GM12878 (cell line): Measurements from ENCODE around the gene RHBDD1. TPM values are rescaled to one million over a fixed set of nuclear protein-coding genes. Genes with fewer than 3 reads are reported as not detected.

Experiments
- BACH1 ChIP-seq: fragments of 450-650 bp; IDR thresholded peaks from 2 replicates; pipeline ENCODE4 v1.6.1; 2017; ENCODE audit warnings: mild to moderate bottlenecking, borderline replicate concordance
- BCL3 ChIP-seq: IDR thresholded peaks from 2 replicates; pipeline ENCODE4 v1.6.1; 2011; ENCODE audit warnings: borderline replicate concordance, low read depth, mild to moderate bottlenecking, moderate library complexity, low read length; ENCODE audit not compliant: insufficient read depth, poor library complexity, severe bottlenecking
- CBX3 ChIP-seq: fragments of 200-600 bp; sonication (generic); IDR thresholded peaks from 2 replicates; pipeline ENCODE4 v1.6.1; 2016; ENCODE audit warnings: low read depth, borderline replicate concordance
- CEBPB ChIP-seq, 2 experiments: fragments of 150-350 bp in 1 of 2; IDR thresholded peaks; 2 replicates each; pipeline ENCODE4 v1.6.1; 2012 to 2014; ENCODE audit warnings: low read depth in 2 of 2, low read length in 2 of 2, borderline replicate concordance in 1 of 2, inconsistent platforms in 1 of 2
- CHD2 ChIP-seq: IDR thresholded peaks from 2 replicates; pipeline ENCODE4 v1.6.1; 2011; ENCODE audit warnings: low read depth, low read length, improper control_type of control experiment, borderline replicate concordance
- FOXK2 ChIP-seq: fragments of 450-650 bp; IDR thresholded peaks from 2 replicates; pipeline ENCODE4 v1.6.1; 2017; ENCODE audit warnings: mild to moderate bottlenecking, moderate library complexity
- GATAD2B ChIP-seq: fragments of 450-650 bp; conservative IDR thresholded peaks from 2 replicates; pipeline ENCODE4 v1.6.1; 2017; ENCODE audit warnings: low read depth, mild to moderate bottlenecking, moderate library complexity
- HDAC6 ChIP-seq: fragments of 200-600 bp; sonication (generic); IDR thresholded peaks from one replicate; pipeline ENCODE4 v1.8.0; 2017; ENCODE audit warnings: antibody characterized with exemption; ENCODE audit not compliant: unreplicated experiment
- KAT2A ChIP-seq: conservative IDR thresholded peaks from 2 replicates; pipeline ENCODE4 v1.6.1; 2011; ENCODE audit warnings: low read depth, low read length; ENCODE audit not compliant: control insufficient read depth
- RB1 ChIP-seq: fragments of 450-650 bp; formaldehyde crosslinking; IDR thresholded peaks from 2 replicates; pipeline ENCODE4 v1.6.1; 2017; ENCODE audit warnings: mild to moderate bottlenecking, borderline replicate concordance
- RBBP5 ChIP-seq: fragments of 200-600 bp; sonication (generic); conservative IDR thresholded peaks from 2 replicates; pipeline ENCODE4 v1.6.1; 2016
- RFX5 ChIP-seq: IDR thresholded peaks from 2 replicates; pipeline ENCODE4 v1.6.1; 2011; ENCODE audit warnings: low read depth, low read length, improper control_type of control experiment
- SP1 ChIP-seq: IDR thresholded peaks from one replicate; pipeline ENCODE4 v1.6.1; 2011; ENCODE audit warnings: low read depth, low read length
- ZBTB4 ChIP-seq: fragments of 450-650 bp; formaldehyde crosslinking; IDR thresholded peaks from 2 replicates; pipeline ENCODE4 v1.4.0; 2022; ENCODE audit warnings: mild to moderate bottlenecking, moderate library complexity
- polyA plus RNA-seq, 11 experiments: library from polyadenylated mRNA; depleted of rRNA in 4 of 11; unstranded in 6 of 11; stranded (reverse) in 5 of 11; fragments of >200 nt; fragmentation: Nextera tagmentation in 4 of 11; fragmentation: Illumina TruSeq in 1 of 11; extraction: Ambion mirVana in 4 of 11; extraction: Trizol in 1 of 11; gene quantifications; 1 replicate in 1 of 11; 2 replicates in 10 of 11; pipeline versions ENCODE4 v1.2.1 to v1.2.3, GENCODE V29; 2011 to 2016; ENCODE audit warnings: inconsistent platforms in 2 of 11, missing spikeins in 2 of 11, low read depth in 1 of 11
- total RNA-seq, 4 experiments: library from RNA; depleted of rRNA in 3 of 4; stranded (reverse); fragments of >200 nt in 3 of 4; fragmentation: Illumina TruSeq in 1 of 4; extraction: Trizol in 1 of 4; gene quantifications; 2 replicates each; pipeline versions ENCODE4 v1.2.1 to v1.2.3, GENCODE V29; 2013 to 2021
- TF ChIP-seq, protein P1 (sequence below): IDR thresholded peaks from 2 replicates; pipeline ENCODE4 v1.6.1; 2011; ENCODE audit warnings: low read depth, low read length, improper control_type of control experiment, borderline replicate concordance
- TF ChIP-seq, protein P2 (sequence below): fragments of 450-650 bp; IDR thresholded peaks from 2 replicates; pipeline ENCODE4 v1.6.1; 2018; ENCODE audit warnings: borderline replicate concordance, mild to moderate bottlenecking; ENCODE audit not compliant: partially characterized antibody
- TF ChIP-seq, protein P3 (sequence below): fragments of 450-650 bp; IDR thresholded peaks from 2 replicates; pipeline ENCODE4 v1.6.1; 2016; ENCODE audit warnings: mild to moderate bottlenecking
- TF ChIP-seq, protein P4 (sequence below): fragments of 150-350 bp; IDR thresholded peaks from 2 replicates; pipeline ENCODE4 v1.6.1; 2014; ENCODE audit warnings: mild to moderate bottlenecking, low read depth, low read length

Gene RHBDD1
- total and polyA plus RNA-seq, 10 of the 15 experiments (the other 5 are each of a cell fraction or from before 2014, with no cell fraction given): 7.1 to 36.4 (median 14.7) TPM

GRCh38 chr2:226800941-226801784, 34.7 kb upstream of the RHBDD1 start (continued):
- TF ChIP-seq, protein P1, sequence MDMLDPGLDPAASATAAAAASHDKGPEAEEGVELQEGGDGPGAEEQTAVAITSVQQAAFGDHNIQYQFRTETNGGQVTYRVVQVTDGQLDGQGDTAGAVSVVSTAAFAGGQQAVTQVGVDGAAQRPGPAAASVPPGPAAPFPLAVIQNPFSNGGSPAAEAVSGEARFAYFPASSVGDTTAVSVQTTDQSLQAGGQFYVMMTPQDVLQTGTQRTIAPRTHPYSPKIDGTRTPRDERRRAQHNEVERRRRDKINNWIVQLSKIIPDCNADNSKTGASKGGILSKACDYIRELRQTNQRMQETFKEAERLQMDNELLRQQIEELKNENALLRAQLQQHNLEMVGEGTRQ: no peak
- TF ChIP-seq FOXK2: no peak
- TF ChIP-seq, protein P2, sequence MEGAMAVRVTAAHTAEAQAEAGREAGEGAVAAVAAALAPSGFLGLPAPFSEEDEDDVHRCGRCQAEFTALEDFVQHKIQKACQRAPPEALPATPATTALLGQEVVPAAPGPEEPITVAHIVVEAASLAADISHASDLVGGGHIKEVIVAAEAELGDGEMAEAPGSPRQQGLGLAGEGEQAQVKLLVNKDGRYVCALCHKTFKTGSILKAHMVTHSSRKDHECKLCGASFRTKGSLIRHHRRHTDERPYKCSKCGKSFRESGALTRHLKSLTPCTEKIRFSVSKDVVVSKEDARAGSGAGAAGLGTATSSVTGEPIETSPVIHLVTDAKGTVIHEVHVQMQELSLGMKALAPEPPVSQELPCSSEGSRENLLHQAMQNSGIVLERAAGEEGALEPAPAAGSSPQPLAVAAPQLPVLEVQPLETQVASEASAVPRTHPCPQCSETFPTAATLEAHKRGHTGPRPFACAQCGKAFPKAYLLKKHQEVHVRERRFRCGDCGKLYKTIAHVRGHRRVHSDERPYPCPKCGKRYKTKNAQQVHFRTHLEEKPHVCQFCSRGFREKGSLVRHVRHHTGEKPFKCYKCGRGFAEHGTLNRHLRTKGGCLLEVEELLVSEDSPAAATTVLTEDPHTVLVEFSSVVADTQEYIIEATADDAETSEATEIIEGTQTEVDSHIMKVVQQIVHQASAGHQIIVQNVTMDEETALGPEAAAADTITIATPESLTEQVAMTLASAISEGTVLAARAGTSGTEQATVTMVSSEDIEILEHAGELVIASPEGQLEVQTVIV: no peak
- TF ChIP-seq BACH1: no peak
- TF ChIP-seq KAT2A: no peak
- no peak for TF ChIP-seq BCL3
- TF ChIP-seq CHD2: 0 out of 2 replicates have a peak, but pooled peaks have one; percentile 26
- TF ChIP-seq CEBPB (IDR thresholded peaks at IDR 0.05; ENCODE audit: borderline replicate concordance in 1 of 2, low read depth in 2 of 2, low read length in 2 of 2): no peak
- no peak for TF ChIP-seq GATAD2B
- TF ChIP-seq RB1: peak; percentile 50; the same call in 1 of the 2 replicates
- TF ChIP-seq RFX5: no peak
- TF ChIP-seq, protein P3, sequence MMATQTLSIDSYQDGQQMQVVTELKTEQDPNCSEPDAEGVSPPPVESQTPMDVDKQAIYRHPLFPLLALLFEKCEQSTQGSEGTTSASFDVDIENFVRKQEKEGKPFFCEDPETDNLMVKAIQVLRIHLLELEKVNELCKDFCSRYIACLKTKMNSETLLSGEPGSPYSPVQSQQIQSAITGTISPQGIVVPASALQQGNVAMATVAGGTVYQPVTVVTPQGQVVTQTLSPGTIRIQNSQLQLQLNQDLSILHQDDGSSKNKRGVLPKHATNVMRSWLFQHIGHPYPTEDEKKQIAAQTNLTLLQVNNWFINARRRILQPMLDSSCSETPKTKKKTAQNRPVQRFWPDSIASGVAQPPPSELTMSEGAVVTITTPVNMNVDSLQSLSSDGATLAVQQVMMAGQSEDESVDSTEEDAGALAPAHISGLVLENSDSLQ: peak; percentile 98
- TF ChIP-seq, protein P4, sequence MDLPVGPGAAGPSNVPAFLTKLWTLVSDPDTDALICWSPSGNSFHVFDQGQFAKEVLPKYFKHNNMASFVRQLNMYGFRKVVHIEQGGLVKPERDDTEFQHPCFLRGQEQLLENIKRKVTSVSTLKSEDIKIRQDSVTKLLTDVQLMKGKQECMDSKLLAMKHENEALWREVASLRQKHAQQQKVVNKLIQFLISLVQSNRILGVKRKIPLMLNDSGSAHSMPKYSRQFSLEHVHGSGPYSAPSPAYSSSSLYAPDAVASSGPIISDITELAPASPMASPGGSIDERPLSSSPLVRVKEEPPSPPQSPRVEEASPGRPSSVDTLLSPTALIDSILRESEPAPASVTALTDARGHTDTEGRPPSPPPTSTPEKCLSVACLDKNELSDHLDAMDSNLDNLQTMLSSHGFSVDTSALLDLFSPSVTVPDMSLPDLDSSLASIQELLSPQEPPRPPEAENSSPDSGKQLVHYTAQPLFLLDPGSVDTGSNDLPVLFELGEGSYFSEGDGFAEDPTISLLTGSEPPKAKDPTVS: no peak
- no peak for TF ChIP-seq RBBP5
- no peak for TF ChIP-seq CBX3
- TF ChIP-seq SP1: peak; percentile 82
- TF ChIP-seq HDAC6: no peak
- TF ChIP-seq ZBTB4 (CRISPR knock-in tag): no peak
